Brain pericyte (primary cell): Measurements from ENCODE around the gene MDFI.

ENCODE experiments used
- DNase-seq: peaks from one replicate; pipeline ENCODE4 v3.0.0-alpha.2; 2012; ENCODE audit warnings: low read depth, low spot score

Gene MDFI, protein sequence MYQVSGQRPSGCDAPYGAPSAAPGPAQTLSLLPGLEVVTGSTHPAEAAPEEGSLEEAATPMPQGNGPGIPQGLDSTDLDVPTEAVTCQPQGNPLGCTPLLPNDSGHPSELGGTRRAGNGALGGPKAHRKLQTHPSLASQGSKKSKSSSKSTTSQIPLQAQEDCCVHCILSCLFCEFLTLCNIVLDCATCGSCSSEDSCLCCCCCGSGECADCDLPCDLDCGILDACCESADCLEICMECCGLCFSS

GRCh38 chr6:41638002-41638934, at the start of gene MDFI:
MDFI (plus strand) TSS chr6:41638468; CDS start chr6:41638750, 282 bp downstream.
- no peak for DNase-seq

GRCh38 chr6:41589223-41589622, 49.0 kb upstream of the MDFI start:
- no peak for DNase-seq

DNA sequence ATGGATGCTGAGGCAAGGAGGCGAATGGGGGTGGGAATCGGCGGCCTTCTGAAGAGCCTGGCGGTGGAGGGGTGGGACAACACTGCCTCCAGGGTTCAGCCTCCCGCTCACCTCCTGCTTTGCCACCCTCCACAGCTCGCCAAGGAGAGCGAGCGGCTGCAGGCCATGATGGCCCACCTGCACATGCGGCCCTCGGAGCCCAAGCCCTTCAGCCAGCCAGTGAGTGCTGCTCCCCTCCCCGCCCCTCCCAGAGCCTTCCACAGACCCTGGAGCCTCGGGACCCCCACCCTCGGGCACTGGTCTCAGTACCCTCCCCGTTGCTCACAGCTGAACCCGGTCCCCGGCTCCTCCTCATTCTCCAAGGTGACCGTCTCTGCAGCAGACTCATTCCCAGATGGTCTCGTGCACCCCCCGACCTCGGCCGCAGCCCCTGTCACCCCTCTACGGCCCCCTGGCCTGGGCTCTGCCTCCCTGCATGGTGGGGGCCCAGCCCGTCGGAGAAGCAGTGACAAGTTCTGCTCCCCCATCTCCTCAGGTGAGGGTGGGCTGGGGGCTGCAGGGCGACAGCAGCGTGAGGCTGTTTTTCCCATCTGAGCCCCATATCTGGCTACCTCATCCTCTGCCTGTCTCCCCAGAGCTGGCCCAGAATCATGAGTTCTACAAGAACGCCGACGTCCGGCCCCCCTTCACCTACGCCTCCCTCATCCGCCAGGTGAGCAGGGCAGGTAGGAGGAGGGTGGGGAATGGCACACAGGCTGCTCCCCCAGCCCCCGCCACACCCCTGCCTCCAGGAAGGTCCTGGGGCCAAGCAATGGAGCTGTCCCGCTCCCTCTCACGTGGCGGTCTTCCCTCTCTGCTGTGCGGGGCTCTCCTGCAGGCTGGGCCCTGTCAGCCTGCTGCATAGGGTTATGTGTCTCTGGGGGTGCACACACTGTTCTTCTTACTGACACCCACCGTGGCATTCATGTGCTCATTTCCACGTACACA, 48.3 kb upstream of the MDFI start:
- no peak for DNase-seq

DNA sequence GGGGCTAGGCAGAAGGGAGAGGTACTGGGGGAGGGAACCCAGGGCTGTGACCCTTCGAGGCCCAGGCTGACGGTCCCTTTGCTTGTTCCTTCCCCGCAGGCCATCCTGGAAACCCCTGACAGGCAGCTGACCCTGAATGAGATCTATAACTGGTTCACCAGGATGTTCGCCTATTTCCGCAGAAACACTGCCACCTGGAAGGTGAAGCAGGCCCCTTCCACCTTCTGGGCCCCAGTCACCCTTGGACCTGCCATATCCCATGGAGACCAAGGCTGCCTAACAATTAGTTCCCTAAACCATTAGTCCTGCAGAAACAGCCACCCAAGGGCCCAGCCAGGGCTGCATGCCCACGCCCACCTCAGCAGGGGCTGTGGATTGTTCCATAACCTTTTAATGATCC, 47.1 kb upstream of the MDFI start:
- DNase-seq: no peak

DNA sequence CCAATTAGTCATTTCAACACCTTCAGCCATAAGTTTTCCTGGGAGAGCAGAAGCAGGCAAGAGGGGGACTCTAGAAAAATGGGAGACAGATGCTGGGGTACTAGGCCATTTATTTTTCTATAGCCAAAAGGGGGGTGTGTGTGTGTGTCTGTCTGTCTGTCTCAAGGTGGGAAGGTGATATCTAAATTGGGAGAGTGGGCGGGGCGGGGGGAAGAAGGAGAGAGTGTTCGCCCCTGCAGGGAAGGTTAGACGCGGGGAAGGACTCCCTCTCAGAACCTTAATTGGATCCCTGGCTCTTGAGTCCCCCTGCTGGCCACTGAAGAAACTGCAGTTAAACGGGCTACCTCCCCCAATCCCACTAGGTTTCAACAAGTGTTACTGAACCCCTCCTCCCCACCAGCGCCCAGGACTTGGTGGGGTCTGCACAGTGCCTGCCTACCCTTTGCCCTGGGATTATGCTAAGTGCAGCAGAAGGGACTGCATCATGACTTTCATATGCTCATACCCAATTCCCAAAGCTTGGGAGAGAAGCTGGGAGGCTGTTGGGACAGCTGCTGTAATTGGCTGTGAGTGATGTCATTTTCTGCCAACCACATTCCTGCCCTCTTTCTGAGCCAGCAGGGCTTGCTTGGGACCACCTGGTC, 46.3 kb upstream of the MDFI start:
- no peak for DNase-seq

GRCh38 chr6:41593406-41593805, 44.9 kb upstream of the MDFI start:
- DNase-seq: no peak

GRCh38 chr6:41593839-41594238, 44.4 kb upstream of the MDFI start:
- DNase-seq: no peak

DNA sequence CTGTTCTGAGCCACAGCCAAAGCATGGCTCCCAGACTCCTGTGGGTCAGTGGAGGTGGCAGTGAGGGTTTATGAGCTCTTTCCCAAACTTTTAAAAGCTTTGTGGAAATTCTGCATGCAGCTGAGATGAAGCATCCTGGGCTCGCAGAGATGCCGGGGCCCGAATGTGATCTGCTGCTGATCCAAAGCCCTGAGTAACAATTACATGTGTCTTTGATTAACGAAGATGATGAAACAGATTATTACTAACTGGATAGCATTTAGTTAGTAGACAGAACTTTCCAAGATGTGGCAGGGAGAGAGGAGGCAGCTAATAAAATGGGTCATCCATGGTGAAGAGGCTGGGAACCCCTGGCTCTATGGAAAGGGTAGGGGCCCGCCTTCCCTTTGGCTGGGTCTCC, 43.9 kb upstream of the MDFI start:
- no peak for DNase-seq

GRCh38 chr6:41594766-41595165, 43.5 kb upstream of the MDFI start:
- DNase-seq: no peak

GRCh38 chr6:41595166-41595565, 43.1 kb upstream of the MDFI start:
- no peak for DNase-seq

DNA sequence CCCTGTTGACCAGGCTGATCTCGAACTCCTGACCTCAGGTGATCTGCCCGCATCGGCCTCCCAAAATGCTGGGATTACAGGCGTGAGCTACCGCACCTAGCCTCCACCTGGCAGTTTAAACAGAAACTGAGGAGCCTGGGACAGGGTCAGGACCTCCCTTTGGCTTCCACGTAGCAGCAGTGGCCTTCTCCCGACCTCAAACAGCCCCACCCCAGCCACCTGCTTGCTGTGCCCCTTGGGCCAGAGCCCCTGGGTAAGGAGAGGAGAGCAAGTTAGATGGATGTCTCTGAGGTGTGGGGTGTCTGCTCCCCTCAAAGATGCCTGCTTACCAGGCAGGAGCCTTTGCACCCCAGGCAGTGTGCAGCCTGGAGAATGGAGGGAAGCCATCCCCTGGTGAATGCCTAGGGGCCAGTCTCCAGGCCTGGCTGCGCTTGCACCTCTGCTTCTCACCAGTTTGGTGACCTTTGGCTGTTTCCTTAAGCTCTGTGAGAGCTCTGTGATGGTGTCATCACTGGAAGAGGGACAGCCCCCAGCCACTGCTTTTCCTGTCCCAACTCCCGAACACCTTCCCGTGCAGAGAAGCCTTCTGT, 42.1 kb upstream of the MDFI start:
- no peak for DNase-seq

GRCh38 chr6:41596807-41597206, 41.5 kb upstream of the MDFI start:
- no peak for DNase-seq

DNA sequence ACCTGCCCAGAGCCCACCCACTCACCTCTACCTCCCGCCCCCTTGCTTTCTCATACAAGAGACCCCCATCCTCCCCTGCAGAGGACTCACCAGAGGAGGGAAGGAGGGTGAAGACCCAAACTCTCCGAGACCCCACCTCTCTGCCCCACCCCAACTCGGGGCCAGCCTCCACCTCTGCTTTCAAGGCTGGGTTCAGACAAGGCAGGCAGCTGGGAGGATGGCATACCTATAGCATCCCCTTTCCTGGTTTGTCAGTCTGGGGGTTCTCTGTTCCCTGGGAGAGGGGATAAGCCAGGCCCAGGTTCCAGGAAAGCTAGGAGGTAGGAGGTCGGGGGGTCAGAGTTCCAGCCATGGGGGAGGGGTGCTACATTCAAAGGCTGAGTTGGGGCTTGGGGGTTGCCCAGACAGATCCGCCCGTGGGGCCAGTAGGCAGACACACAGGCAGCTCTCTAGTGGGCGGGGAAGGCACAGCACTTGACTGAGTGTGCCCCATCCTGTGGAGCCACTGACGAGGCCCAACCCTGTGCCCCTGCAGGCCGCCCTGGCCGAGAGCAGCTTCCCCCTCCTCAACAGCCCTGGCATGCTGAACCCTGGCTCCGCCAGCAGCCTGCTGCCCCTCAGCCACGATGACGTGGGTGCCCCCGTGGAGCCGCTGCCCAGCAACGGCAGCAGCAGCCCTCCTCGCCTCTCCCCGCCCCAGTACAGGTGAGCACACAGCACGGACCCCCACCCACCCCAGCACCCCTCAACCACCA, 40.8 kb upstream of the MDFI start:
- no peak for DNase-seq

DNA sequence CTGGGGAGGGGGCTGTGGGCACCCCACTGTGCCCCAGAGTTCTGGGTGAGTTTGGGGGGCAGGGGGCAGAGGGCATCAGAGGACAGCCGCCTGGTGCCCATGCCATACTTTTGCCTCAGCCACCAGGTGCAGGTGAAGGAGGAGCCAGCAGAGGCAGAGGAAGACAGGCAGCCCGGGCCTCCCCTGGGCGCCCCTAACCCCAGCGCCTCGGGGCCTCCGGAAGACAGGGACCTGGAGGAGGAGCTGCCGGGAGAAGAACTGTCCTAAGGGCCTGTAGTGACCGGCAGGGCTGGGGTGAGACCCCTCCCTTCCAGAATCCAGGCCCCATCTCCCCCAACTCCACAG, 39.6 kb upstream of the MDFI start:
- no peak for DNase-seq

- DNase-seq: no peak
Measured at GRCh38 chr6:41599015-41599851, 39.0 kb upstream of the MDFI start.

GRCh38 chr6:41599852-41600445, 38.3 kb upstream of the MDFI start:
- DNase-seq: no peak

DNA sequence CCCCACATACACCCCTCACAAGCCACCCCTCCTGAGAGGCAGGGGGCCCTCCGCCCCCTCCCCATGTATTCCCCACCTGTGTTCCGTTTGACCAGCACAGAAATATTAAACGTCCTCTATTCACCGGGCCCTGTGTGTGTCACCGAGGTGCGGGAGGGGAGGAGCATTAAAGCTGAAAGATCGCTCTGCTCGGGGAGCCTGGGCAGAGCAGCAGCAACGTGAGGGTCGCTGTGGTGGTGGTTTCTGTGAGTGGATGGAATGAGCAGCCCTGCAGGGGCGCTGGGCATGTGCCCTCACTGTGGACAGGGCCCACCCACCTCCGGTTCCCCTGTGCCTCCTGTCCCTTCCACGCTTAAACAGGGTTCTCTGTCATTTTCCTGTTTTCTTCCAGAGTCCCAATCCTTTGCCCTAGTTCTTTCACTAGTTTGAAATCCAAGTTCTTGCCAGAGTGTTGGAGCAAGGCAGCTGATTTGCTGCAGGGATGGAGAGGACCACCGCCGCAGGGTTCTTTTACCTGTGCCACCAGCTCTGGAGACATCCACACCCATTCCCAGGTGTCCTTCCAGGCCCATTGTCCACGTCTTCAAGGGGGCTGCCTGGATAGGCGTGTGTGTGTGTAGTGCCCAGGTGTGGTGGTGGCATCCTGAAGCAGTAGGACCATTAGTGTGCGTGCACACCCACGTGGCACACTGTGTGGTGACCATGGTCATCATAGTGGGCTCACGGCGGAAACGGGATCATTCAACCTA, 37.6 kb upstream of the MDFI start:
- no peak for DNase-seq

DNA sequence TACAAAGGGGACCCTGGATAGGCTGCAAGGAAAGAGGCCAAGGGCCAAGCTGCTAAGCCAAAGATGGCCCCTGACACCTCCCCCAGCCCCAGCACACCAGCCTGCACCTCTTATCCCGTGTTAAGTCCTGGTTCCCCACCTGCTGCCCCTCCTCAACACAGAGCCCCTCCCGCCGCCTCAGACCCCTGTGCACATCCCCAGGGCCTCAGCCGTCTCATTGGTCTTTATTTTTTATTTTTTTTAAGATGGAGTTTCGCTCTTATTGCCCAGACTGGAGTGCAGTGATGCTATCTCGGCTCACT, 37.1 kb upstream of the MDFI start:
- no peak for DNase-seq

DNA sequence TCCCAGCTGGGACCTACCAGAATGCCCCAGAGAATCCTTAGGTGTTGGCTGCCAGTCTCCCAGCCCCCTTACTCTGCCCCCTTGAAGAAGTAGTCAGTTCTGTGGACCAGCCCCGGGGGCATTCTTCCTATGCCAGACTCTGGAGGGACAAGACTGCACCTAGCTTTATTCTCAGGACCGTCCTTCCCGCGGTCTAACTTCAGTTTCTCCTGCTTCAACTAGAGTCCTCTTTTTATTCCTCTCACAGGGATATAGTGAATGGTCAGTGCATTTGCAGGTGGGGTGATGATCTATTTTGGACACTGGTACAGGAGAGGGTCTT, 35.9 kb upstream of the MDFI start:
- no peak for DNase-seq
